ENCODE measurements around the gene NPTX1. TPM values are rescaled to one million over a fixed set of nuclear protein-coding genes. Genes with fewer than 3 reads are reported as not detected.

Gene NPTX1
- total RNA-seq, 1 donor from 2014 or later = 19.3 TPM

GRCh38 chr17:80443916-80444643, 32.3 kb downstream of the NPTX1 start:
- peak; percentile 23 for DNase-seq

DNA sequence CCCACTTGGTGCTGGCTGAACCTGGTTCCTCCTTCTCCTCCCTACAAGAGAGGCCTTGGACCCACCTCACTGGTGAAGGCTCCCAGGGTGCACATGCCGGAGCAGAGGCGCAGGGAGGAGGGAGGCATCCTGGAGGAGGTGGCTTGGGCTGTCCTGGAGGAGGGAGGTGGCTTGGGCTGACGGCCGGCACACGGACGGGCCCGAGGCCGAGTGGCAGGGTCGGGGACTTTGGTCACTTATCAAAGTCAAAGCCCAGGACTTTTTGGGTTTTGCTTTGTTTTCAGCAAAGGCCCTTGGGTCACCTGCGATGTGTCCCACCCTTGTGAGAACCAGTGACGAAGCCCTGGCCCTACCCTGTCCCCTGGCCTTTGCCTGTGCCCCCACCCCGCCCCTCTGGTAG, 32.9 kb downstream of the NPTX1 start:
- no peak for DNase-seq

GRCh38 chr17:80442764-80443163, 33.6 kb downstream of the NPTX1 start:
- DNase-seq = no peak

DNA sequence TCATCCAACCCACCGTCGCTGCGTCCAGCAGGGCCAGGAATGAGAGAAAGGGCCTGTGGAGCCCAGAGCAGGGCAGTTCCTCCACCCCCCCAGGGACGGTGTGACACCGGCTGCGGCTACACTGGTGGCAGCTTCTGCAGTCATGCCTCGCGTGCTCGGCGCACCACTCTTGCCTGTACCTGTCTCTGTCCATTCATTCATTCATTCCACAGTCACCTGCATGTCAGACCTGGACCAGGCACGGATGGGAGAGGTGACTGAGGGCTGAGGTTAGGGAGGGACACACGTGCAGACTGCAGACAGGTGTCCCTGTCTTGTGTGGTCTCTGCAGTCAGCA, 34.1 kb downstream of the NPTX1 start:
- no peak for DNase-seq

GRCh38 chr17:80441598-80442322, 34.6 kb downstream of the NPTX1 start:
- DNase-seq = no peak

GRCh38 chr17:80441133-80441578, 35.3 kb downstream of the NPTX1 start:
- DNase-seq = no peak

GRCh38 chr17:80439499-80439898, 36.9 kb downstream of the NPTX1 start:
- DNase-seq = no peak

DNA sequence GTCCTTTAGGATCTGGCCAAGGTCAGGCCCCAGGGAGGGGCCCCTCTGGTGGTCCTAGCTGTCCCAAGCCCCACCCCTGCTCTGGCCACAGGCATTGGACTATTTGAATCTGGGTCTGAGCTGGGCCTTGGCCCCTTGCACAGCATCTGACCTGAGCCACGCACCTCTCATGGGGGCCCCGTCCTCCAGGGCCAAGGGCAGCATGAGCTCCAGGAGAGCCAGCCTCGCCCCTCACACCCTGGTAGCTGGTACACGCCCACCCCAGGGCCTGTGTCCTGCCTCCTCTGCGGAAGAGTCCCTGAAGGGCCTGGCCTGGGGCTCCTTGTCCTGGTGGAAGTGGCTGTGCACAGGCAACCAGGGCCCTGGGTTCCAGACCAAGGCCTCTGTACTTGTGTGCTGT, 37.6 kb downstream of the NPTX1 start:
- DNase-seq = no peak

DNA sequence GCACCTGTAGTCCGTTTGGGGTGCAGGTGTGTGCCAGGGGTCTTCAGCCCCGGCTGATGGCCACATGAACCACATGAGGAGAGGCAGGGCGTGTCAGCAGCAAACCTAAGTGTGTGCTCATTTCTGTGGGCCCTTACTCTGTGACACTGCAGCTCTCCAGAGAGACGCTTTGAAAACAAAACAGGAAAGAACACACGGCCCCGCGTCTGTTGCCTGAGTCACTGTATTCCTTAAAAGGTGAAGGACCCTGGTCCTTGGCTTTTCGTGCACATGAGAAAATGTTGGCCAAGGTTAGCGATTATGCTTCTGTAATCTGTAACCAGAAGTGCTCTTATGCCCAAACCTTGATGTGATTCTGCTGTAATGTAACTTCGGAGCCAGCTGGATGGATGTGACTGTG, 38.9 kb downstream of the NPTX1 start:
- no peak for DNase-seq

- no peak for DNase-seq
Observed at GRCh38 chr17:80433916-80434666, 42.3 kb downstream of the NPTX1 start.

GRCh38 chr17:80432961-80433550, 43.4 kb downstream of the NPTX1 start:
- DNase-seq = no peak

DNA sequence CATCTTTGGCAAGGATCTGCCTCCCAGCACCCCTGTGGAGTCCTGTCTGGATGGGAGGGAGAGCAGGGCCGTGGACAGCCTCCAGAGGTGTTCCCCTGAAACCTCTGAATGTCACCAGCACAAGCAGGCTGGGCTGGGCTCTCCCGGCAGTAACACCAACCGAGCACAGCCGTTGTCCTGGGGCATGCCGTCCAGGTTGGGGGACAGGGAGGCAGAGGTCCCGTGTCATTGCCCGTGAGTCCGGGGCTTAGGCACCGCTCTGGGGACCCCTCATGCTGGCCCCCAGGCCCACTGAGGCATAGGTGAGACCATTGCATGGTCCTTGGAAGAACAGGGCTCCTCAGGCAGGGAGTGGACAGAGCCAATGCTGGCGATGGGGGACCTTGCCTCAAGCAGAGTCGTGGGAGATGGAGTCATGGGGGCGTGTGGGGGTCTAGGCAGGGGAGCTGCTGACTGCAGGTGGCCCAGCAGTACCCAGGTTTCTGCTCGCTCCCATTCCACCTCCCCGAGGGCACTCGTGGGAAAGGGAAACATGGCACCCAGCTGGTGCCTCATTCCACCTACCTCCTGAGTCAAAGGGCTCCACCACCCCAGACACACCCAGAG, 44.0 kb downstream of the NPTX1 start:
- DNase-seq = no peak

DNA sequence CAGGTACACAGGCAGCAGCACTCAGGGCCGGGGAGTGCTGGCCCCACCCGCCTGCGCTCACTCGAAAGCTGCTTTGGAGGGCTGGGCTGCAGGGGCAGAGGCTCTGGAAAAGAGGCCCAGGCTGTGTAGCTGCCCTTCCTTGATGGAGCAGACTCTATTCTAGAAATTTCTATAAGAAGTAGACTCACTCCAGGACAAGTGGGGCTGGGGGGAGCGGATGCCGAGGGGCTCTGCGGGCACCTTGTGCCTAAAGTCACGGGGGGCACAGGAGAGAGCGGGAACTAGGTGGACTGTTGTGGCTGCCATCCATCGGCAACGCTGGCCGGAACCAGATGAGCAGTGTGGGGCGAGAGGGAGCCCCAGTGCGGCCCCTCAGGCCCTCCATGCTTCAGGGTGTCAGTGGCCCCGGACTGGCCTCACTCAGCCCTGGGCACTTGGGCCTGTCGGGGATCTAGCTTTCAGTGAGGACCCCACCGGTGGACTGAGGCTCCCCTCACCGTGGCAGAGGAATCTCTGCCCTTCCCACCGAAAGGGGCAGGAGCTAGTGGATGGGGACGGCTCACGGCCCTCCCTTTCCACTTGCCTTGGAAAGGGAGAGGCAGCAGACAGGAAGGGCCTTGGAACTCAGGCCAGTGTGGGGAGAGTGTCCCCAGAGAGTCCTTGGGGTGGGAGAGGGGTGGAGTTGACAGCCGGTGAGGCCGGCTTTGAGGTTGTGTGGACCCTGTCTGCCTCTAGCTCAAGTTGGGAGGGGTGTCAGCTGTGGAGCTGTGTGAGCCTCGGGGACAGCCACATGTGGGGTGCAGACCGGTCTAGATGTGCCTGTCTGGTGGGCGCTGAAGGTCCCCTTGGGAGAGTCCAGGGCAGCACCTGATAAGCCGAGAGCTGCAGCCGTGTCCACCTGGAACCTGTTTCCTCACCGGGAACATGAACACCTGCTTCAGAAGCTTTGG, 44.9 kb downstream of the NPTX1 start:
- no peak for DNase-seq

DNA sequence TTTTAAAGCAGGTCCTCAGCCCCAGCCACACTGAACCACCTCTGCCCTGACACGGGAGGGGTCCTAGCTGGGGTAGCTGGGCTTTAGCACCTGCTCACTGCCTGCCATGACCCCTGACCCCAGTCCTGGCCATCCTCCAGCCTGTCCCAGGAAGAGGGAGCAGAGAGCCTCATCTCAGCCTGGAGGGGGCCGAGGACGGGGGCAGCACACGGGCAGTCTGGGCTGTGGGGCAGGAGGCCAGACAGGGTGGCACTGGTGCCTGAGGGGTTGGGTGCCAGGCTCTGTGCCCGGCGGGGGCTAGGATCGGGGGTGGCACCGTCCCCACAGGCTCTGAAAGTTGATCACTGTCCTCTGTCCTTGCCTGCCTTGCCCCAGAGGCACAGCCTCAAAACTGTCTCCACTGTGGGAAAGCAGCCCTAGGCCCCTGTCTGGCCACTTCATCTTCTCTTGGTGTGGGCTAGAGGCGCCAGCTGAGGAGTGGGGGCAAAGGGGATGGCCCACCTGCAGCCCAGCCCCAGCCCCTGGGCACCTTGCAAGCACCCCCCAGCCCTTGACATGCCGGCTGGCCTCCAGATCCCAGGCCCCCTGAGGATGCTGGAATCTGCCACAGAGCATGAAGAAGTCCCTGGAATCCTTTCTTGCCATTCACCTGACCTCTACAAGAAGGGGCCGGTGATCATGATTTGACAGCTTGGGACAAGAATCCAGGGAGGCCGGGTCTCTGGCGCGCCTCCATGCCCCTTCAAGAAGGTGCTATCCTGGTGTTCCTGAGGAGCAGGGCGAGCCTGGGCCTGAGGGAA, 45.8 kb downstream of the NPTX1 start:
- DNase-seq = no peak

GRCh38 chr17:80429356-80430275, 46.8 kb downstream of the NPTX1 start:
- DNase-seq = no peak

GRCh38 chr17:80428796-80429195, 47.6 kb downstream of the NPTX1 start:
- DNase-seq = no peak

DNA sequence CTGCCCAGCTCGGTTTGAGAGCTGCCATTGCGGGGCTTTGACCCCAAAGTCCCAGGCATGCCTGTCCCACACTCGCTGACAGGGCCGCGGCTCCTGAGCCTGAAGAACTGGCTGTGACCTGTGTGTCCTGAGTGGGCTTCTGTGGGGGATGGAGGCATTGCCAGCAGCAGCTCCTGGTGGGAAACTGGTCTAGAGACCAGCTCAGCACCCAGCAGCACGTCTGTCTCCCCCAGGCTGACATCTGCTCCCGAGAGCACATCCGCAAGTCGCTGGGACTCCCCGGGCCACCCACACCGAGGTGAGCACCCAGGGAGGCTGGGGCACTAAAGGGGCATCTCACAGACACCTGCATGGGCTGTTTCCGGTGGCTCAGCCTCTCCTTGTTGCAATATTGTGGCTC, 48.0 kb downstream of the NPTX1 start:
- no peak for DNase-seq

GRCh38 chr17:80427366-80428282, 48.8 kb downstream of the NPTX1 start:
- no peak for DNase-seq

Measured in occipital lobe (tissue), 2 donors.